Activated CD8-positive, alpha-beta memory T cell treated with anti-CD3 and anti-CD28 coated beads, Interleukin-2, amount 50 U/mL, for 4 hours (primary cell): ENCODE data around the gene DCAF15.
A peak's percentile ranks its signal among the peaks of the same experiment; 100 is the strongest.
"Not testable (repeated sequence)": the region's sequence is repeated elsewhere in the genome, so short reads cannot be mapped to it uniquely, and the experiment has no call there.

Experiments used
- DNase-seq: peaks from one replicate; pipeline ENCODE4 v3.0.0-alpha.2; 2020

Gene DCAF15, protein sequence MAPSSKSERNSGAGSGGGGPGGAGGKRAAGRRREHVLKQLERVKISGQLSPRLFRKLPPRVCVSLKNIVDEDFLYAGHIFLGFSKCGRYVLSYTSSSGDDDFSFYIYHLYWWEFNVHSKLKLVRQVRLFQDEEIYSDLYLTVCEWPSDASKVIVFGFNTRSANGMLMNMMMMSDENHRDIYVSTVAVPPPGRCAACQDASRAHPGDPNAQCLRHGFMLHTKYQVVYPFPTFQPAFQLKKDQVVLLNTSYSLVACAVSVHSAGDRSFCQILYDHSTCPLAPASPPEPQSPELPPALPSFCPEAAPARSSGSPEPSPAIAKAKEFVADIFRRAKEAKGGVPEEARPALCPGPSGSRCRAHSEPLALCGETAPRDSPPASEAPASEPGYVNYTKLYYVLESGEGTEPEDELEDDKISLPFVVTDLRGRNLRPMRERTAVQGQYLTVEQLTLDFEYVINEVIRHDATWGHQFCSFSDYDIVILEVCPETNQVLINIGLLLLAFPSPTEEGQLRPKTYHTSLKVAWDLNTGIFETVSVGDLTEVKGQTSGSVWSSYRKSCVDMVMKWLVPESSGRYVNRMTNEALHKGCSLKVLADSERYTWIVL

DNA sequence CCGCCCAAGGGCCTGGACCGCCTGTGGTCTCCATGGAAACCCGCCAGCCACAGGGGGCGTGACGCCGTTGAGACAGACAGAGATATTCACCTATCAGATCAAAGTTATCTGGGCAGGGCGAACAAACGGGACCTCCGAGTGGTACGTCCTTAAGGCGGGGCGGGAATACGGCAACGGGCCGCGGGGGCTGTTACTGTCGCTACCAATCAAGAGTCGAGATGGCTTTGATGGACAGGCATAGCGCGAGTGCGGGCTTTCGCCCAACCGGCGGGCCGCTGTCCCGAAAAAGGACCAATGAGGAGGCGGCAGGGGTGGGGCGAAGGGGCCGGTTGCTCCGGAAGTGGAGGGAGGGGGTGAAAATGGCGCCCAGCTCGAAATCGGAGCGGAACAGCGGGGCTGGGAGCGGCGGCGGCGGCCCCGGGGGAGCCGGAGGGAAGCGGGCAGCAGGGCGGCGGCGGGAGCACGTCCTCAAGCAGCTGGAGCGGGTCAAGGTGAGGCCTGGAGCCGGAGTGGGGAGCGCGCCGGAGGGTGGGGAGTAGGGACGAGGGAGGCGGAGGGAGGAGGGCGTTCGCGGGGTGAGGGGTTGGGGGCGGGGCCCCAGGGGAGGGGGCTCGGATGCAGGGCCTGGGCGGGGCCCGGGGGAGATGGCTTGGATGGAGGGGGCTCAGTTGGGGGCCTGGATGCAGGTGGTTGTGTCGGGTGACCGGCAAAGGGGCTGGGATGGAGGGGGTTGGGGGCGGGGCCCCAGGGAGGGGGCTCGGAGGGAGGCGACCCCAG lies at the start of gene DCAF15:
TSS of gene DCAF15 (plus strand) at position 356 of the 777 bp plus-strand sequence. CDS start at position 360, 4 bp downstream.
- peak; percentile 98 for DNase-seq

DNA sequence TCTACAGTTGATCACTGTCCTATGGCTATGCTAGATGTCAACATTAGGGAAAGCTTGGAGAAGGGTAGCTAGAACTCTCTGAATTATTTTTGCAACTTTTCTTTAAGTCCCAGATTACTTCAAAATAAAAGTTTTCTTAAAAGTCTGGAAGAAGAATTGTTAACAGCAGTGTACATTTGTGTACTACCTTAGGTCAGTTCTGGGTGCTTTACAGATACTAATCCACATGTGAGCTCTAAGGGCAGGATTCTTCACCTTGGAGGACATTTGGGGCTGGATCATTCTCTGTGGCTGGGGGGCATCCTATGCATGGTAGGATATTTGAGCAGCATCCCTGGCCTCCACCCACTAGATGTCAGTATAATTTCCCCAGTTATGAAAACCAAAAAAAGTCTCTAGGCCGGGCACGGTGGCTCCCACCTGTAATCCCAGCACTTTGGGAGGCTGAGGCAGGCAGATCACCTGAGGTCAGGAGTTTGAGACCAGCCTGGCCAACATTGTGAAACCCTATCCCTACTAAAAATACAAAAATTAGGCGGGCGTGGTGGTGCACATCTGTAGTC lies 49.2 kb upstream of the DCAF15 start:
- DNase-seq = no peak

DNA sequence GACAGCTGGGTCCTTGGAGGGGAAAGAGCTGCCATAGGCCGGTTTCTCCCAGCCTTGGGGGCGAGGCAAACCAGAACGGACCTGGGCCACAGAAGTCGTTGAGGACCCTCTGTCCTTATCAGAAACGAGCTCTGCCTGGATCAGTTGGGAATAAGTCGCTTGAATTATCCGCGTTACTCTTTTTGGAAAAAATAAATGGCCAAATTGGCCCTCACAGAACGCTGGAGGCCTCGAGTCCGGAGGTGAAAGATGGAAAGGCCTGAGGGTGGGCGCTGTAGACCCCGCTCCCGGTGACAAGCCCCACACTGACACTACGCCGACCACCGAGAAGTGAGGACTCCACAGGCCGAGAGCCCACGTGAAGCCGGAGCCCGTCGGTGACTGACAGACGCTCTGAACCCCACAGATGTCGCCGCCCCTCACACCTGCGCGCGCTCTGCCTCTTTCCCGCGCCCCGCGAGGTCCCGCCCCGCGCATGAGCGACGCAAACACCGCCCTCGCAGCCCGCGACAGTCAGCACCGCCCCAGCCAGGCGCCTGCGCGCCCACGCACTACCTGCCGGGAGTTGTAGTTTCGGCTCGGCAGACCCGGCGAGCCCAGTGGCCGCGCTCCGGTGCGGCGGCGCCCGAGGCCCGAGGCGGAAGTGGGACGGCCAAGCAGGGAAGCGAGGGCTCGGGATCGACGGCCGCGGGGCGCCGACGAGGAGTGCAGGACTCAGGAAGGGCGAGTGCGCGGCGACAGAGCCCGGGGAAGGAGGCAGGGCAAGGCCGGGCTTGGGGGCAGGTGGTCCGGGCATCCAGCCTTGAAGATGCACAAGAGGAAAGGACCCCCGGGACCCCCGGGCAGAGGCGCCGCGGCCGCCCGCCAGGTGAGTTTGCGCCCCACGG lies 46.4 kb upstream of the DCAF15 start, which contains the start of the genes BRME1 and CC2D1A:
TSS of gene BRME1 (minus strand) at position 484 of the 887 bp plus-strand sequence. CDS start 1,225 bp downstream, outside the sequence.
TSS of gene CC2D1A (plus strand) at position 568 of the 887 bp plus-strand sequence. CDS start at position 809, 241 bp downstream.
- DNase-seq = peak; percentile 96

DNA sequence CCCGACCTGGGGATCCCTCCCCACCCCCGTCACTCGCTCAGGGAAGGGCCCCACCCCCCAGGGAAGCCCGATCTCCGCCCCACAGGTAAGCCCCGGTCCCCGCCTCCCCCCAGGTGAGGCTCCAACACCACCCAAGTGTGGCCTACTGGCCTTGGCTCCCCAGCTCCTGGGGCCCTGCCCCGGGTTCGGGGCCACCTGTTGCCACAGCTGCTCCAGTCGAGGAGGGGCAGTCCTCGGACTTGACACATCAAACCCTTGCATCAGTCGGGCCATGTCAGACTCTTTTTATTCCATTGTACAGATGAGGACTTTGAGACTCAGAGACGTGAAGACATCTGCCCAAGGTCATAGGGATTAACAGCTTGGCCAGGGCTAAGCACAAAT lies 45.8 kb upstream of the DCAF15 start:
- peak; percentile 40 for DNase-seq

DNA sequence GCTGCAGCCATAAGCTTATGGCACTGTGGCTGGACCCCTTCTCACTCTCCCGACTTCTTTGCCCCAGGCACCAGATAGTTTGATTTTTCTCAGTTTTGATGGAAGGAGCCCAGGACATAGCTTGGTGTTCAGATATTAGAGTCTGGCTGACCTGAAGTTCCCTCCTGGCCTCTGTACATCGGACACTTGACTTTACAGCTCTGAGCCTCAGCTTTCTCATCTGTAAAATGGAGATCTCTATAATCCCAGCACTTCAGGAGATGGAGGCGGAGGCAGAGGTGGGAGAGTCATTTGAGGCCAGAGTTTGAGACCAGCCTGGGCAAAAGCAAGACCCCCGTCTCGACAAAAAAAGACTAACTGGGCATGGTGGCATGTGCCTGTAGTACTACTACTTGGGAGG lies 45.4 kb upstream of the DCAF15 start:
- no peak for DNase-seq

DNA sequence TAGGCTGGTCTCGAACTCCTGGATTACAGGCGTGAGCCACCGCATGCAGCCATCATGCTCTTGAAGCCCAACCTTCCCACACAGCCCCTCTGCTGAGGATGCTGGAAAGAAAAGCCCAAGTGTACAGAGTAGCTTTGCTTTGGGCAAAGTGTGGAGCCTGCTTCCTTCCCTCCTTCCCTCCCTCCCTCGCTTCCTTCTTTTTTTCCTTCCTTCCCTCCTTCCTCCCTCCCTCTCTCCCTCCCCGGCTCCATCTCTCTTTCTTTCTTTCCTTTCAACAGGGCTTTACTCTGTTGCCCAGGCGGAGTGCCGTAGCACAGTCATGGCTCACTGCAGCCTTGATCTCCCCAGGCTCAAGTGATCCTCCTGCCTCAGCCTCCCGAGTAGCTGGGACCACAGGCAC lies 43.6 kb upstream of the DCAF15 start:
- DNase-seq = no peak

DNA sequence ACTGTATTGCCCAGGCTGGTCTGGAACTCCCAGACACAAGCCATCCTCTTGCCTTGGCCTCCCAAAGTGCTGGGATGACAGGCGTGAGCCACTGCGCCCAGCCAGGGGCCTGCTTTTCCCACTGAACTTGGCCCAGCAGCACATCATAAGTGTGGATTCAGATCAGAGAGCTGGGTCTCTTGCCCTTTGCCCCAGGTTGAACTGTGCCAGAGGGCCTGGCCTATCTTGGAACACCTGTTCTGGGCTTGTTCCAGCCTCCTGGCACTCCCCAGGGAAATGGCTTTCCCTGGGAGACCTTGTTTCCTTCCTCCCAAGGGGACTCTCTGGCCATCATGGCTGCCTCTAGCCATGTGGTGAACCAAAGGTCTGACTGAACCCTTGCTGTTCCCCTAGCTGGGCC lies 42.9 kb upstream of the DCAF15 start:
- DNase-seq = no peak

DNA sequence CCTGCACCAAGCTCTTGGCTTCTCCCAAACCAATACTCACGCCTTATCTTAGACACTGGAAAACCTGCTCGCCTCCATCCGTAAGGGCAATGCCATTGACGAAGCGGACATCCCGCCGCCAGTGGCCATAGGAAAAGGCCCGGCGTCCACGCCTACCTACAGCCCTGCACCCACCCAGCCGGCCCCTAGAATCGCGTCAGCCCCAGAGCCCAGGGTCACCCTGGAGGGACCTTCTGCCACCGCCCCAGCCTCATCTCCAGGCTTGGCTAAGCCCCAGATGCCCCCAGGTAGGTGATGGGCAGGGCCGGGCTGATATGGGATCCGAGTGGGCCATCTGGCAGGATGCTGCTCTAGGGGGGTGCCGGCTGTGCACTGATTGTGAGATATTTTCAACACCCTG lies 39.0 kb upstream of the DCAF15 start:
- no peak for DNase-seq

DNA sequence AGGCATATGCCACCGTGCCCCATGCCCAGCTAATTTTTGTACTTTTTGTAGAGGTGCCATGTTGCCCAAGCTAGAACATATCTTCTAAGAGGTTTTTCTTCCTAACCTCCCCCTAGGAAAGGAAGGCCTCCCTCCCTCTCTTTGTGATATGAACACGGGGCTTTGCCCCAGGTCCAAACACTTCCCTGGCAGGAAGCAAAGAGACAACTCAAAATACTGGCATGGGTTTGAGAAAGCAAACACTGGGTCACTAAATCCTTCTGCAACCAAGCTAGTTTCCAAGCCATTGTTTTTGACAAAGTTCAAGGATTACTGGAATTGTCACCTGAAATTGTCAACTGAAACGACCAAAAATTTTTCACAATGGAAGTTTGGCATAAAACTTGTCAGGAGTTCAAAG lies 37.5 kb upstream of the DCAF15 start:
- DNase-seq = no peak

DNA sequence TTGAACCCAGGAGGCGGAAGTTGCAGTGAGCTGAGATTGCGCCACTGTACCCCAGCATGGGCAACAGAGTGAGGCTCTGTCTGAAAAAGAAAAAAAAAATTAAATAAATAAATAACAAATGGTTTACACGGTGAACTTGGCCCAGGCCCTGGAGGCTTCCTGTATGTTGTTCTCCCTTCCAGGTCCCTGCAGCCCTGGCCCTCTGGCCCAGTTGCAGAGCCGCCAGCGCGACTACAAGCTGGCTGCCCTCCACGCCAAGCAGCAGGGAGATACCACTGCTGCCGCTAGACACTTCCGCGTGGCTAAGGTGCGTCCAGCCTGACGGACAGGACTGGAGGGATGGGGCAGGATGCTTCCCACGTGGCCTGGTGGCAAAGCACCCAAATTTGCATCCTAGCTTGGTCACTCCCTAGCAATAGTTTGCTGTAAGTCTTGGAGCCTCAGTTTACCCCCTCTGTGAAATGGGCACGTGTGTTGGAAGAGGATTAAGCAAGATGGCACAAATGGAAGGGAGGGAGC lies 34.4 kb upstream of the DCAF15 start:
- DNase-seq = no peak

DNA sequence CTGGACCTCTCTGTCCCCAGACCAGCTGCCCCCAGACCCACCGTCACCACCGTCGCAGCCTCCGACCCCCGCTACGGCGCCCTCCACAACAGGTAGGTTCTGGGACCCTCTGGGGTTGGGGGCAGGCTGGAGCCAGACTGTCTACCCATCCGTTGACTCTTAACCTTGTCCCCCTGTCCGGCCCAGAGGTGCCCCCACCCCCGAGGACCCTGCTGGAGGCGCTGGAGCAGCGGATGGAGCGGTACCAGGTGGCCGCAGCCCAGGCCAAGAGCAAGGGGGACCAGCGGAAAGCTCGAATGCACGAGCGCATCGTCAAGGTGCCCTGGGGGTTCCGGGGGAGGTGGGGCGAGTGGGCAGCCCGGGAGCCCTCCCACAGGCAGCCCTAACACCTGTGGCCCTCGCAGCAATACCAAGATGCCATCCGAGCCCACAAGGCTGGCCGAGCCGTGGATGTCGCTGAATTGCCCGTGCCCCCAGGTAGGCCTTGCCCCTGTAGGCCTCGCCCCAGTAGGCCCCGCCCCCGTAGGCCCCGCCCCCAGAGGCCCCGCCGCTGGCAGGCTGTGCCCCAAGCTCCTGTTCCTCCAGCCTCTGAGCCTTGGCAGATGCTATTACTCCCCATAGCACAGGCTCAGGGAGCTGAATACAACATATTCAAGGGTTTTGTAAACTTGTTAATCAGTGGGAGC lies 33.4 kb upstream of the DCAF15 start:
- no peak for DNase-seq

DNA sequence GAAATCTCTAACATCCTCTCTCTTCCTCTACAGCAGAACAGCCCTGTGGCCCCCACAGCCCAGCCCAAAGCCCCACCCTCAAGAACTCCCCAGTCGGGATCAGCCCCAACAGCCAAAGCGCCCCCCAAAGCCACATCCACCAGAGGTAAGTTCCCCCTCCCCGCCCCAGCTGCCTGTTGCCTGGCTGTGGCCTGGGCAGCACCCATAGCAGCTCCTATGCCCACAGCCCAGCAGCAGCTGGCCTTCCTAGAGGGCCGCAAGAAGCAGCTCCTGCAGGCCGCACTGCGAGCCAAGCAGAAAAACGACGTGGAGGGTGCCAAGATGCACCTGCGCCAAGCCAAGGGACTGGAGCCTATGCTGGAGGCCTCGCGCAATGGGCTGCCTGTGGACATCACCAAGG lies 31.8 kb upstream of the DCAF15 start:
- DNase-seq = no peak

DNA sequence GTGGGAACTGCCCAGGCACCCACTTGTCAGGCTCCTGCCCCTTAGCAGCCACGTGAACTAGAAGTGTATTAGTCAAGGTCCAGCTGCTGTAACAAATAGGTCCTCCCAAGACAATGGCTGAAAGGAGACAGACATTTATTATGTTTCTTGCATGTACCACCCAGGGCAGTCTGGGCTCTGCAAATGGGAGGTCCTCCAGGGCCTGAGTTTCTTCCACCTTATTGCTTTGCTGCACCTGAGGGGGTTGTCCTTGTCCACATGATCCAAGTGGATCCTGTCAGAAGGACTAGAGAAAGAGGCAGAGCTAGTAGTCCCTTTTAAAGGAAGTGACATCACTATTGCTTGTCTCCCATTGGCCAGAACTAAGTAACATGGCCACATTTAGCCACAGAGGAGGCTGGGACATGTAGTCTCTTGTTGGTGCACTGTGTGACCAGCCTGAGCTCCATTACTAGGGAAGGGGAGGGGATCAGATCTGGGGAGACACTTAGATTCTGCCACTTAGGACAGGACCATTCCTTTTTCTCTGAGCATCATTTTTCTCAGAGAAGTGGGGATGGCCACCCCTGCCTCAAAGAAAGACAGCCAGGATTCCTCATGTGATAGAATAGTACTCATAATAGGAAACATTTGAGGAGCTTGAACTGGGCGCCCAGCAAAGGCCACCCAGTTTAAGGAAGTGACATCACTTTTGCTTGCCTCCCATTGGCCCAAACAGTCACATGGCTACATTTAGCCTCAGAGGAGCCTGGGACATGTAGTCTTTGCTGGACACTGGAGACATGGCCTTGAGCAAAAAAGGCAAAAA lies 31.2 kb upstream of the DCAF15 start:
- DNase-seq = no peak

DNA sequence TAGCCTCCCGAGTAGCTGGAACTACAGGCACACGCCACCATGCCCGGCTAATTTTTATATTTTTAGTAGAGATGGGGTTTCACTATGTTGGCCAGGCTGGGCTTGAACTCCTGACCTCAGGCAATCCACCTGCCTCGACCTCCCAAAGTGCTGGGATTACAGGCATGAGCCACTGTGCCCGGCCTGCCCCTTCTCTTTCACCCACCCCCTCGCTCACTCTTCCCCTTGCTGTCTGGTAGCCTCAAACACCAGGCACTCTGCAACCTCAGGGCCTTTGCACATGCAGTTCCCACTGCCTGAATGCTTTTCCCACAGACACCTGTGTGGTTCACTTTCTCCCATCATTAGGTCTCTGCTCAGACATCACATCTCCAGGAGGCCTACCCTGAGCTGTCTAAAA lies 30.2 kb upstream of the DCAF15 start:
- not testable (repeated sequence) for DNase-seq

DNA sequence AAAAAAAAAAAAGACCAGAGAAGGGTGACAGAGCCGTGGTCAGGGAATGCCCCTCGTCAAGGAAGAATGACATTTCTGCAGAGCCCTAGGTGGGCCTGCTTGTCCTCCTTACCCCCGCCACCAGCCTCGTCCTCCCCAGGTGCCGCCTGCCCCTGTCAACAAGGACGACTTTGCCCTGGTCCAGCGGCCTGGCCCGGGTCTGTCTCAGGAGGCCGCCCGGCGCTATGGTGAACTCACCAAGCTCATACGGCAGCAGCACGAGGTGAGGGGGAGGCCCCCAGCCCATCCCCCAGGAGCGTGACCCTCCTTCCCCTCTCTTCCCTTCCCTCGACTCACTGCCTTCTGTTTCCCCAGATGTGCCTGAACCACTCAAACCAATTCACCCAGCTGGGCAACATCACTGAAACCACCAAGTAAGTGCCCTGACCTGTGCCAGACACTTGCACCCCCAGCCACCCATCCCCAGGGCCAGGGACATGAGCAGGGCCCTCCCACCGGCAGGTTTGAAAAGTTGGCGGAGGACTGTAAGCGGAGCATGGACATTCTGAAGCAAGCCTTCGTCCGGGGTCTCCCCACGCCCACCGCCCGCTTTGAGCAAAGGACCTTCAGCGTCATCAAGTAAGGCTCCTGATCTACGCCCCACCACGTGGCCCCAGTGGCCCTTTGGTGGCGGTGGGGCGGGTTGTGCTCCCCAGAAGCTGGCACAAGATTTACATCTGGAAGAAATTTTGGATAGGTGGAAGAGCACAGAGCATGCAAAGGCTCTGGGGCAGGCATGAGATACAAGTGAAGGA lies 28.9 kb upstream of the DCAF15 start:
- DNase-seq = no peak

DNA sequence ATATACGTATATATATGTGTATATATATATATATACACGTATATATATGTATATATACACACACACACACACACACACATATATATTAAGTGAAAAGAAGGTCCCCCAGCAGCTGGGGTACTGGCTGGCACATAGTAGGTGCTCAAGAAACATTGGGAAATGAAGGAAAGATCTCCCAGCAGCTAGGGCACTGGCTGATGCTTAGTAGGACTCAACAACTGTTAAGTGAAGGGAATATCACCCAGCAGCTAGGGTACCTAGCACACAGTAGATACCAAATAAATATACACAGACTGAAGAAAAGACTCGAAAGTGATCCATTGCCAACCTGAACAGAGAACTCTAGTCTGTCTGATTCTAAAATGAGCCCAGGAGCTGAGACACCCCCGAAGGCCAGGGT lies 26.3 kb upstream of the DCAF15 start:
- no peak for DNase-seq

DNA sequence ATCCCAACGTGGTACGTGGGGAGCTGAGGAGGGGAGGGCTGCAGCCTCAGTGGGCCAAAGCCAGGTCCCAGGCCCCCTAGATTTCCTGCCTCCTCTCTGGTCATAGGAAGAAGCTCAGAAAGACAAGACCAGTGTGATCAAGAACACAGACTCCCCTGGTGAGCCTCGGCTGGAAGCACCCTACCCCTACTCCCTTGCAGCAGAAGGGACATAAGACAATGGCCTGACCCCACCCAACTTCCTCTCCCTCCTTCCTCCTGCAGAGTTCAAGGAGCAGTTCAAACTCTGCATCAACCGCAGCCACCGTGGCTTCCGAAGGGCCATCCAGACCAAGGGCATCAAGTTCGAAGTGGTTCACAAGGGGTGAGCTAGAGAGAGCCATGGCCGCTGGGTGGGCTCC lies 25.6 kb upstream of the DCAF15 start:
- no peak for DNase-seq

DNA sequence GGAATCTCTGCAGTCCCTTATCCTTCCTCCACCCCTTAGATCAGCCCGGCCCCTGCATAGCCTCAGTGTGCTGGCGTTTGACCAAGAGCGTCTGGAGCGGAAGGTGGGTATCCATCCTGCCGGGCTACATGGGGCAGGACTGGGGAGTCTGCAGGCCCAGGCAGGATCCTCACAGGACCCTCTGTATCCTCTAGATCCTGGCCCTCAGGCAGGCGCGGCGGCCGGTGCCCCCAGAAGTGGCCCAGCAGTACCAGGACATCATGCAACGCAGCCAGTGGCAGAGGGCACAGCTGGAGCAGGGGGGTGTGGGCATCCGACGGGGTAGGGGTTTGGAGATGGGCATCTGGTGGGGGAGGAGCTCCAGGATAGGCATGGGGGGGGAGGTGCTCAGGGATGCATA lies 23.0 kb upstream of the DCAF15 start:
- no peak for DNase-seq

DNA sequence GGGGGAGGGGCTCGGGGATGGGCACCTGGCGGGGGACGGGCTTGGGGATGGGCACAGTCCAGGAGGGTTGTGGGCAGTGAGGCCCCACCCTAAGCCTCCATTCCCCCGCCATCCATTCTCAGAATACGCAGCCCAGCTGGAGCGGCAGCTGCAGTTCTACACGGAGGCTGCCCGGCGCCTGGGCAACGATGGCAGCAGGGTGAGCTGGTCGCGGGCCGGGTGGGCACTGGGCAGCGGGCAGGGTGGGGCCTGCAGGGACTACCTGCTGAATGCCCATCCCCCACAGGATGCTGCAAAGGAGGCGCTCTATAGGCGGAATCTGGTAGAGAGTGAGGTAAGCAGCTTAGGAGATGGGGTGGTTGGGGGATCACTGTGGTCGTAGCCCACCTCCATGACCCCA lies 22.4 kb upstream of the DCAF15 start:
- no peak for DNase-seq

DNA sequence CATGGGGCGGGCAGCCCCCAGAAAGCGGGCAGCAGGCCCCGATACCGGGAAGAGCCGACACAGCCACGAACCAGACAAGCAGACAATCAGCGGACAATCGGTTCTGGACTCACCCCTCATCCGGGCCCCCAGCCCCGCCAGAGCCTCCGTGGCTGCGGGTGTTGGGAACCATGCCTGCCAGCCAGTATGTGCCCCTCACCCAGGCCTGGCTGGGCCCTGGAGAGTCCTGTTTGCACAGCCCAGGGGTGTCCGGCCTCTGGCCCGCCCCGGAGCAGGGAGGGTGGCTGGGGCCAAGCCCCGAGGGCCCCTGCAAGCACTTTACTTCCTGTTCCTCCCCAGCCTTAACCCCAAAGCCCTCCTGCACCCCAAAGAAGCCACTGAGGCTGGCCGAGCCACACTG lies 21.9 kb upstream of the DCAF15 start:
- no peak for DNase-seq
